ENCODE measurements around the gene CYP4F8. TPM values are rescaled to one million over a fixed set of nuclear protein-coding genes. Genes with fewer than 3 reads are reported as not detected.
"Not testable (repeated sequence)": the region's sequence is repeated elsewhere in the genome, so short reads cannot be mapped to it uniquely, and the experiment has no call there.

The CYP4F8 gene
- total and polyA plus RNA-seq, 12 donors = not detected

GRCh38 chr19:15672580-15673175 is 57.7 kb downstream of the CYP4F8 start, which contains the start of gene CYP4F12:
Gene CYP4F12 (plus strand): TSS chr19:15673087. CDS start chr19:15673530, 443 bp downstream.
- no peaks in the 10 kb centered on the region for H3K9me3 ChIP-seq (replicated peaks in 1 of 3)
- intact Hi-C loops (cut with DNase I) = no loop called here
- peak; percentile 81 to 97 (median 95) for DNase-seq
- H3K36me3 ChIP-seq (replicated peaks in 1 of 2) = no peaks in the 10 kb centered on the region
- peaks cover 3% of the 10 kb centered on the region for H3K27me3 ChIP-seq
- peaks cover 6 to 9% of the 10 kb centered on the region in 2 donors for H3K4me1 ChIP-seq (replicated peaks in 1 of 2)
- 10 to 21% (median 13%) methylated on average over 4 to 6 of the region's 6 CpGs for WGBS, 4 donors
- H3K27ac ChIP-seq = peak within 1 kb of the TSS in 2 of 5 donors; percentile 44 to 87
- no peak for TF ChIP-seq POLR2A (IDR thresholded peaks at IDR 0.05)
- no peak for TF ChIP-seq CTCF (IDR thresholded peaks at IDR 0.05)
- peak within 1 kb of the TSS in 1 of 4 donors; percentile 29 for H3K4me3 ChIP-seq

DNA sequence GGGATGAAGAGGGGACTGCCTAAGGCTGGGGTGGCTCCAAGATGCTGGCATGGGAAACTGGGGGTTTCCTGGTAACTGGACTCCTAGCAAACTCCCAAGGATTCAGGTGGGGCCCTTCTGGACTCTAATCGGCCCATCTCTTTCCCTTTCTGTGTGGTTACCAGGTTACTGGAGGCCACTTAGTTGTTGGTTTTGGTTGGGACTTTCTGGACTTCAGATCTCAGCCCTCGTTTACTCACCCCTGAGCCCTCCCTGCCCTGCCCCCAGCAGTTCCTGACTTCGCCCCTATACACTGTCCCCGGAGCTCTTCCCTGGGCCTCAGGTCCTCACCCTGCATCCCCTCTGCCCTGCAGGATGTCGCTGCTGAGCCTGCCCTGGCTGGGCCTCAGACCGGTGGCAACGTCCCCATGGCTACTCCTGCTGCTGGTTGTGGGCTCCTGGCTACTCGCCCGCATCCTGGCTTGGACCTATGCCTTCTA is 58.2 kb downstream of the CYP4F8 start:
- 33 to 45% (median 37%) methylated on average over 7 to 9 of the region's 9 CpGs for WGBS, 4 donors
- Histone ChIP-seq H3K4me1 (replicated peaks in 1 of 2) (peaks cover 6 to 9% of the 10 kb centered on the region in 2 donors), H3K4me3 (peak overlapping the region in 1 of 4 donors; percentile 29), H3K36me3 (replicated peaks in 1 of 2) (no peaks in the 10 kb centered on the region), H3K27ac (peak overlapping the region in 2 of 5 donors; percentile 44 to 87), H3K27me3 (peaks cover 2% of the 10 kb centered on the region), H3K9me3 (replicated peaks in 1 of 3) (no peaks in the 10 kb centered on the region)
- TF ChIP-seq POLR2A (IDR thresholded peaks at IDR 0.05) = no peak
- no peak for TF ChIP-seq CTCF (IDR thresholded peaks at IDR 0.05)
- peak in 2 of 7 donors; percentile 8 to 32 for DNase-seq
- intact Hi-C loops (cut with DNase I) = no loop called here

GRCh38 chr19:15675560-15675959 is 60.5 kb downstream of the CYP4F8 start:
- no peak for TF ChIP-seq CTCF (IDR thresholded peaks at IDR 0.05)
- TF ChIP-seq POLR2A (IDR thresholded peaks at IDR 0.05) = no peak
- Histone ChIP-seq H3K27me3 (no peaks in the 10 kb centered on the region), H3K4me3 (no peak overlapping the region), H3K27ac (no peak overlapping the region), H3K36me3 (replicated peaks in 1 of 2) (no peaks in the 10 kb centered on the region), H3K4me1 (replicated peaks in 1 of 2) (peaks cover 6 to 9% of the 10 kb centered on the region in 2 donors), H3K9me3 (replicated peaks in 1 of 3) (no peaks in the 10 kb centered on the region)
- 51 to 75% (median 65%) methylated on average over 1 to 3 of the region's 3 CpGs for WGBS, 4 donors
- intact Hi-C loops (cut with DNase I) = no loop called here
- DNase-seq = no peak

DNA sequence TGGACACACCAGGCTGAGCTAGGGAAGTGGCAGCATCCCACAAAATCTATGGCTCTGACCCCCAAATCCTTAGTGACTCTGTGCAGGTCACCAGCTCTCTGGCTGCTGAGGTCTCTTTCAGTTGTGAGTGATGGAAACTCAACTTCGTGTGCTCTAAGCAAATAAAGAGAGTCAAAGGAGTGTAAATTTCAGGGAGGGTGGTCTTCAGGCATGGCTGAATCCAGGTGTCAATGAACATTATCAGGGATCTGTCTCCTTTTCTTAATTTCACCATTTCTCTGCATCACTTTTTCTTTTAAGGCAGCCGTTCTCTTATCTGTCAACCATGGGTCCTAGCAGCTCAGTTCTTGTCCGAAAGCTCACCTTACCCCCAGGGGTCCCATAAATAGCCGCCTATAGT is 64.1 kb downstream of the CYP4F8 start:
- Histone ChIP-seq H3K36me3 (replicated peaks in 1 of 2) (no peaks in the 10 kb centered on the region), H3K27ac (no peak overlapping the region), H3K4me1 (replicated peaks in 1 of 2) (no peaks in the 10 kb centered on the region), H3K27me3 (no peaks in the 10 kb centered on the region), H3K4me3 (no peak overlapping the region), H3K9me3 (replicated peaks in 1 of 3) (no peaks in the 10 kb centered on the region)
- WGBS, 4 donors = 14 to 20% (median 18%) methylated on average over 4 of the region's 4 CpGs
- TF ChIP-seq CTCF (IDR thresholded peaks at IDR 0.05) = no peak
- no peak for TF ChIP-seq POLR2A (IDR thresholded peaks at IDR 0.05)
- DNase-seq = no peak
- intact Hi-C loops (cut with DNase I) = no loop called here

DNA sequence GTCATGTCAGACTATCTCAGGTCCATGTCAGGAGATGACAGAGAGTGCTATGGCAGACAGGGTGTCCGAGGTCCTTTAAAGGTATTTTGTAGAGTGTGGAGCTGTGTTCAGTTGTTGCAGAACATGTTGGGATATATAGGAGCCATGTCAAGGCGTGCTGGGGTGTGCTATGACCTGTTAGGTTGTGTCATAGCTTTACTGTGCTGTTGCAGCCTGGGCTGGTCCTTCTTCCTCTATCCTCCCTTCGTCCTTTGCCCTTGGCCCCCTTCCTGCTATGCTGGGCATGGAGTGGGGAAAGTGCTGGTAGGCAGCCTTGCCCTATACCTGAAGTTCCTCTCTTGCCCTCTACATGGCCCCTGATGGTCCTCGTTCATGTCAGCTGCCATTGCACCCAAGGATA is 64.8 kb downstream of the CYP4F8 start:
- H3K27me3 ChIP-seq; H3K36me3 ChIP-seq (replicated peaks in 1 of 2); H3K4me3 ChIP-seq; intact Hi-C loops (cut with DNase I); H3K9me3 ChIP-seq (replicated peaks in 1 of 3); H3K27ac ChIP-seq; H3K4me1 ChIP-seq (replicated peaks in 1 of 2); DNase-seq: not testable (repeated sequence)
- WGBS, 4 donors = 45 to 56% (median 52%) methylated on average over 3 to 4 of the region's 4 CpGs
